GM12892 (cell line): ENCODE data around the gene FLNB. TPM values are rescaled to one million over a fixed set of nuclear protein-coding genes. Genes with fewer than 3 reads are reported as not detected.
A peak's percentile ranks its signal among the peaks of the same experiment; 100 is the strongest.

Source experiments
- DNase-seq: peaks from one replicate; pipeline ENCODE4 v3.0.0; 2011; ENCODE audit not compliant: insufficient read length
- FAIRE-seq: peaks from 2 replicates; lab custom pipeline; 2011; peaks lifted over from hg19 to GRCh38; lab: Jason Lieb, UNC
- POLR2A ChIP-seq: IDR thresholded peaks from 2 replicates; pipeline ENCODE4 v1.6.1; 2011; ENCODE audit warnings: low read depth, low read length, control low read depth
- POLR2AphosphoS5 ChIP-seq: IDR thresholded peaks from 2 replicates; pipeline ENCODE4 v1.6.1; 2011; ENCODE audit warnings: low read depth, low read length, control low read depth
- TAF1 ChIP-seq: IDR thresholded peaks from 2 replicates; pipeline ENCODE4 v1.6.1; 2011; ENCODE audit warnings: low read depth, mild to moderate bottlenecking, control low read depth, low read length, borderline replicate concordance
- polyA plus RNA-seq: library from polyadenylated mRNA; unstranded; fragments of >200 nt; gene quantifications from one replicate; pipeline ENCODE4 v1.2.1, GENCODE V29; 2012; ENCODE audit warnings: missing spikeins, inconsistent platforms; ENCODE audit not compliant: missing spikeins

Gene FLNB
- polyA plus RNA-seq: 20.4 TPM

DNA sequence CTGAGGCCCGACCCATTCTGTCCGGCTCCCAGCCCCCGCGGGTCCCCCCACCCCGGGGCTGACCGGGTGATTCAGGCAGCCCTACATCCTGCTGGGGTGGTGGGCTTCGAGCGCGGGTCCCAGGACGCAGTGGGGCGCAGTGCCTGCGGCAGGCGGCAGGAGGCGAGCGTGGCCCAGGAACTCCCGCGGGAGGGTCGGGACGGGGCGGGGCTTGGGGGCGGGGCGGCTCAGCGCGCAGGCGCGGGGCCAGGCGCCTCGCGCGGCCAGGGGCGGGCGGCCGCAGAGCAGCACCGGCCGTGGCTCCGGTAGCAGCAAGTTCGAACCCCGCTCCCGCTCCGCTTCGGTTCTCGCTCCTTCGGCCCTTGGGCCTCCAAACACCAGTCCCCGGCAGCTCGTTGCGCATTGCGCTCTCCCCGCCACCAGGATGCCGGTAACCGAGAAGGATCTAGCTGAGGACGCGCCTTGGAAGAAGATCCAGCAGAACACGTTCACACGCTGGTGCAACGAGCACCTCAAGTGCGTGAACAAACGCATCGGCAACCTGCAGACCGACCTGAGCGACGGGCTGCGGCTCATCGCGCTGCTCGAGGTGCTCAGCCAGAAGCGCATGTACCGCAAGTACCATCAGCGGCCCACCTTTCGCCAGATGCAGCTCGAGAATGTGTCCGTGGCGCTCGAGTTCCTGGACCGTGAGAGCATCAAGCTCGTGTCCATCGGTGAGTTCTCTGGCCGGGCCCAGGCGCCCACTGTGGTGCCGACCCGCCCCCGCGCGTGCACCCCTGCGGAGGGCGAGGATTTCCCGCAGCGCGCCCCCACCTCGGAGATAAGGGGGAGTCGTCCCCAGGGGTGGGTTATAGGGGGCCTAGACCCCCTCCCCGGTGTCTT lies at the start of gene FLNB:
Gene FLNB, plus strand, starts transcription at position 282 of the 885 bp plus-strand sequence. Its CDS starts 143 bp downstream, at position 425.
- DNase-seq: peak; percentile 96
- TF ChIP-seq POLR2A: peak; percentile 79; the same call in 1 of the 2 replicates
- TF ChIP-seq POLR2AphosphoS5: peak; percentile 59; the same call in 1 of the 2 replicates
- 0 out of 2 replicates have a peak, but pooled peaks have one; percentile 53 for TF ChIP-seq TAF1

GRCh38 chr3:57958642-57959422 lies 49.4 kb upstream of the FLNB start:
- DNase-seq (no peak), FAIRE-seq (no peak)
- TF ChIP-seq TAF1: no peak
- TF ChIP-seq POLR2AphosphoS5: no peak
- TF ChIP-seq POLR2A: no peak

More for the DNA sequence above, at the start of gene FLNB:
- FAIRE-seq: peak; percentile 83

GRCh38 chr3:57959423-57960173 lies 48.6 kb upstream of the FLNB start:
- DNase-seq (no peak), FAIRE-seq (peak; percentile 14)
- no peak for TF ChIP-seq POLR2A
- no peak for TF ChIP-seq TAF1
- no peak for TF ChIP-seq POLR2AphosphoS5

DNA sequence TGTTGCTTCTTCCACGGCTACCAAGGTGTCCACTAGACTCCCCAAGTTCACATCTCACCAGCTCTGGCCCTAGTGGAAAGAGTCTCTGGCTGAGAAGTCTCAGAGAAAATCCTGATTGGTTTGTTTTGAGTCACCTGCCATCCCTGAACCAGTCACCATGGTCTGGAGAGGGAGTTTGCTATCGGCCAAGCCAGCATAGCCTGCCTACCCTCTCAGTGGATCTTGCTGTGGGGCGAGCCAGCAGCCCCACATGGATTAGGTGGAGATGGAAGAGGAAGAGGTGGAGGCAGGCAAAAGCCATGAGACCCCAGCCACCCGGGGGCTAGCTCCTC lies 48.1 kb upstream of the FLNB start:
- no peak for FAIRE-seq
- TF ChIP-seq POLR2AphosphoS5: no peak
- no peak for TF ChIP-seq TAF1
- TF ChIP-seq POLR2A: no peak

DNA sequence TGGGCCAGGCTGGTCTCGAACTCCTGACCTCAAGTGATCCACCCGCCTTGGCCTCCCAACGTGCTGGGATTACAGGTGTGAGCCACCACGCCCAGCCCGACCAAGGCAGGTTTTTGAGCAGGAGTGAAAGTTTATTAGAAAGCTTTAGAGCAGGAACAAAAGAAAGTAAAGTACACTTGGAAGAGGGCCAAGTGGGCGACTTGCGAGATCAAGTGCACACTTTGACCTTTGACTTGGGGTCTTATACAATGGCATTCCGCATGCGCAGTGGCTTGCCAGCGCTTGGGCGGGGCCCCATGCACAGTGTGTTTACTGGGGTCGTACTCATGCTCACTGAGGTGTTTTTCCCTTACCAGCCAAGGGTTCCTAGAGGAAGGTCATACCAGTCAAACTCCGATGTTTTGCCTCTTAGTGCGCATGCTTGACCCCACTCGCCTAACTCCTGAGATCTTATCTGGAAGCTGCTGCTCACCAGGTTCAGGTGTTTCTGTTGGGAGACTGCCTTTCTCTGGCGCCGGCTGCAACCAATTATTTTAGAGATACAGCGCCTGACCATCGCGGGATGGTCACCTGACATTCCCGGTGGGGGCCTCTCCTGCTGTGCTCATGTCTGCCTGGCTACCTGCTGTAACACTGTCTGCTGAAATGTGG lies 46.9 kb upstream of the FLNB start:
- no peak for FAIRE-seq
- TF ChIP-seq POLR2AphosphoS5 (no peak), TAF1 (no peak), POLR2A (no peak)
- no peak for DNase-seq

More for the DNA sequence above, 48.1 kb upstream of the FLNB start:
- no peak for DNase-seq

DNA sequence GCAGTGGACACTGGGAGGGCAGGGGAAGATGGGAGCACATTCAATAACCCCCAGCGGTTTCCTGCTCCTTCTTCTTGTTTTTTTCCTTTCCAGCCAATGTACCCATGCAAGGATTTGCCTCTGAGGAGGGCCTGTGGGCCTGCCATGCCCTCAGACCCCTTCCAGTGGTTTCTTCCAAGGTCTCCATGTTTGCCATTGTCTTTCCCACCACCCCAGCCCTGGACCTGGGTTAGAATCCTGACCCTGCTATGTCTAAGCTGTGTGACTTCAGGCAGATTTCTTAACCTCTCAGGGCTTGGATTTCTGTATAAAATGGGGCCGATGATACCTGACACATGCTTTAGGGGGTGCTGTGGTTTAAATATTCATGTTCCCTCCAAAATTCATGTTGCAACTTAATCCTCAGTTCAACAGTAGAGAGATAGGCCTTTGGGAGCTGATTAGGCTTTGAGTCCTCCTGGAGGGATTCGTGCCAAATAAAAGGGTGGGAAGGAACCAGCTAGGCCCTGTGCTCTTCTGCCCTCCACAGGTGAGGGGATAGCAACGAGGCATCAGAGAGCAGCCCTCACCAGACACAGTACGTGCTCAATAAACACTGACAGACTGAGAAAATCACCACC lies 46.3 kb upstream of the FLNB start:
- TF ChIP-seq POLR2A: no peak
- no peak for TF ChIP-seq POLR2AphosphoS5
- FAIRE-seq (no peak), DNase-seq (no peak)

DNA sequence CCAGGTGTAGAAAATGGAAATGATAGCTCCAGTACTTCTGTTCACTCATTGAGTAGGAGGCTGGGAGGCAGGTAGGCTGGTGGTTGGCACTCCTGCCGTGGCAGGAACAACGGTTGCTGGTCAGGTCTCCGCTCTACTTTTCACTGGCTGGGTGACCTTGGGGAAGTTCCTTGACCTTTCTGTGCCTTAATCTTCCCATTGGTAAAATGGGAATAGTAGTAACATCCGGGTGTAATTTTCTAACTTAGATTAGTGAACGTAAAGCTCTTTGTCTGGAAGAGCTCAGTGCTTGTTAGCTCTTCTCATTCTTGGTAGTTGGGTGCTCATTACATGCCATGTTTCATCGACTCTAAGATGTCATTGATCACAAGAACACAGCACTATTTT lies 45.8 kb upstream of the FLNB start:
- FAIRE-seq: no peak
- no peak for DNase-seq
- TF ChIP-seq POLR2A (no peak), TAF1 (no peak), POLR2AphosphoS5 (no peak)

DNA sequence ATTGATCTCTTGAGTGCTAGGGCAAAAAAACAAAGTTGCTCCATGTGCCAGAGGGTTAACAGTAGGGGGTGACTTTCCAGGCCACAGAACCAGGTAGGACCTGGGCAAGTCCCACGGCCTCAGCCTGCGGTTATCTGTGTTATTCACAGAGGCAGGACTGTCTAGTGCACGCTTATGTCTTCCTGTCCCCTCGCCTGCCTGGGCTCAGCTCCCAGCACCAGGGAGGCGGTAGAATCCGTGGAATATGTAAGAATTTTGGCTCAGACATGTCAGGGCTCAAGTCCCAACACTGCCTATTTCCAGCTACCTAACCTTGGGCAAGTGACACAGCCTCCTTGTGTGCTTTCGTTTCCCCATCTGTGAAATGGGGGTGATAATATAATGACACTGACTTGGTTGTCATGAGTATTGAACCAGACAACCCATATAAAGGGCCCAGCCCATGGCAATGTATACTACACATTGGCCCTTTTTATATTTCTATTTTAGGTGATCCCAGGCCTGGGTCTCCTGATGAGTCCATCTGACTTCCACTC lies 44.3 kb upstream of the FLNB start:
- TF ChIP-seq TAF1: no peak
- no peak for TF ChIP-seq POLR2A
- FAIRE-seq: no peak
- DNase-seq: no peak

DNA sequence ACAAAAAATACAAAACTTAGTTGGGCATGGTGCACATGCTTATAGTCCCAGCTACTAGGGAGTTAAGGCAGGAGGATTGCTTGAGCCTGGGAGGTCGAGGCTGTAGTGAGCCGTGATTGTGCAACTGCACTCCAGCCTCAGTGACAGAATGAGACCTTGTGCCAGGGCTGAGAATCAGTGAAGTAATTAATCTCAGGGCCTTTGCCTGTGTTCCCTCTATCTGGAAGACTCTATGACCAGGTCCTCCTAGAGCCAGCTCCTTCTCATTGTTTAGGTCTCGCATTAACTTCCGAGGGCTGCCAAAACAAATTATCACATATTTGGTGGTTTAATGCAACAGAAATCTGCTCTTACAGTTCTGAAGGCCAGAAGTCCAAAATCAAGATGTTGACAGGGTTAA lies 41.4 kb upstream of the FLNB start:
- DNase-seq: no peak
- TF ChIP-seq POLR2AphosphoS5: no peak
- no peak for TF ChIP-seq TAF1
- TF ChIP-seq POLR2A: no peak
- no peak for FAIRE-seq

DNA sequence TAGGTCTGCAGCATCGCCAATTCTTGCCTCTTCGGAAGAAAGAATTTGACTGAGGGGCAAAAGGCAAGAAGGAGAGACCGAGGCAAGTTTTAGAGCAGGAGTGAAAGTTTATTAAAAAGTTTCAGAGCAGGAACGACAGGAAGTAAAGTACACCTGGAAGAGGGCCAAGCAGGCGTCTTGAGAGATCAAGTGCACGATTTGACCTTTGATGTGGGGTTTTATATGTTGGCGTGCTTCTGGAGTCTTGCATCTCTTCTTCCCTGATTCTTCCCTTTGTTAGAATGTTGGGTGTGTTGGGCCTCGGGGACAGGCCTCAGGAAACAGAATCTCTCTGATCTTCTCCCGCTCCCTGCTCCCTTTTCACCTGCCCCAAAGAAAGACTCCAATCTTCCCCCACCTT lies 40.6 kb upstream of the FLNB start:
- TF ChIP-seq POLR2A: no peak
- TF ChIP-seq TAF1: no peak
- no peak for TF ChIP-seq POLR2AphosphoS5
- no peak for FAIRE-seq
- DNase-seq: no peak

- no peak for DNase-seq
- no peak for FAIRE-seq
- TF ChIP-seq POLR2AphosphoS5 (no peak), POLR2A (no peak), TAF1 (no peak)
Observed at GRCh38 chr3:57968501-57968900, 39.7 kb upstream of the FLNB start.
